ENCODE data around the gene GTPBP6.

Gene GTPBP6

DNA sequence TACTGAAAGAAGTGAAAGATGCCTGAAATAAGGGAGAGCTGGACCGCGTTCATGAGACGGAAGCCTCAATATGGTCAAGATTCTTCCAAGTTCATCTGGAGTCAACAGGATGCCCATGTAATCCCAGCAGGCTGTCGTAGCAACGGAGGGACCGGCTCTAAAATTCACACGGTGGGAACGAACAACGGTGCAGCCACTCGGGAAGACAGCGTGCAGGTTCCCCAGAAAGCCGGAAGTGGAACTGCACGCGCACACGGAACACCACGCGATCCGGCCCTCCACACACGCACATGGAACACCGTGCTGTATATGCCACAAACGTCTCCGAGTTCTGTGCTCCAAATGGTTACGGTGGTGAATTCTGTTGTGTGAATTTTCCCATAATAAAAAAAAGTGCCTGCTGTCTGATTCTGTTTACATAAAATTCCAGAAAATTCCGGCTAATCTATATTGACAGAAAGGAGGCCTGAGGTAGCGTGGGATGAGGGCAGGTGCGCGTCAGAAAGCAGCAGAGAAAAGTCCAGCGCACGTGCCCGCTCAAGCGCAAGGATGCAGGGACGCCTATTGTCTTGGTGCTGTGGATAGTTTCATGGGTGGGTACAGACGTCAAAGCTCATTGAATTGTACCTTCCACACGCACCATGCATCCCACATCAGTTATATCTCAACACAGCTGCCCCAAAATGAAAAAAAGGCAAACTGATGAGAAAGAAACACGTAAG, 36.9 kb upstream of the GTPBP6 start:
- no peak overlapping the region for H2BK12ac ChIP-seq (ENCODE audit: low read length)
- no peak overlapping the region for H3K4me2 ChIP-seq (ENCODE audit: low read length)
- no peak overlapping the region for H3K14ac ChIP-seq (ENCODE audit: low read length)
- no CpG with 5 or more reads among the region's 35 CpGs for WGBS (ENCODE audit: extremely low coverage, insufficient coverage, insufficient read length)
- no peak overlapping the region for H4K91ac ChIP-seq (ENCODE audit: low read depth, low read length)
- H3K27ac ChIP-seq (ENCODE audit: low read depth, low read length) = no peak overlapping the region
- no peak overlapping the region for H3K18ac ChIP-seq (ENCODE audit: low read length)
- H3K27me3 ChIP-seq (ENCODE audit: insufficient read depth, low read length) = no peaks in the 10 kb centered on the region
- no peak overlapping the region for H4K12ac ChIP-seq (ENCODE audit: low read depth, low read length)
- no peak overlapping the region for H3K4ac ChIP-seq (ENCODE audit: low read depth, low read length)
- peaks cover 18 to 19% of the 10 kb centered on the region in 2 experiments for H3K36me3 ChIP-seq (ENCODE audit: control insufficient read depth in 1 of 2, insufficient read depth in 2 of 2, low read length in 2 of 2)
- no peak overlapping the region for H2AK5ac ChIP-seq (ENCODE audit: low read length)
- no peak overlapping the region for H3K4me3 ChIP-seq (ENCODE audit: low read depth, low read length)
- no peak overlapping the region for H4K8ac ChIP-seq (ENCODE audit: low read depth, low read length)
- H3K9ac ChIP-seq (ENCODE audit: low read length) = no peak overlapping the region
- peaks cover under 1% of the 10 kb centered on the region for H3K9me3 ChIP-seq (ENCODE audit: insufficient read depth, low read depth, low read length)
- no peaks in the 10 kb centered on the region for H3K79me2 ChIP-seq (ENCODE audit: control insufficient read depth, insufficient read depth, low read length, poor library complexity)
- no peak overlapping the region for H2BK120ac ChIP-seq (ENCODE audit: insufficient read depth, low read length, poor library complexity)
- no peak overlapping the region for H3K23ac ChIP-seq (ENCODE audit: low read length)
- DNase-seq = no peak
- no peak overlapping the region for H2AFZ ChIP-seq (ENCODE audit: insufficient read depth, low read length, poor library complexity)
- H3K4me1 ChIP-seq (ENCODE audit: control insufficient read depth in 1 of 2, insufficient read depth in 2 of 2, low read length in 2 of 2) = no peaks in the 10 kb centered on the region
- no peak overlapping the region for H2BK5ac ChIP-seq (ENCODE audit: low read depth, low read length, poor library complexity)
- no peaks in the 10 kb centered on the region for H3K79me1 ChIP-seq (ENCODE audit: low read length)

DNA sequence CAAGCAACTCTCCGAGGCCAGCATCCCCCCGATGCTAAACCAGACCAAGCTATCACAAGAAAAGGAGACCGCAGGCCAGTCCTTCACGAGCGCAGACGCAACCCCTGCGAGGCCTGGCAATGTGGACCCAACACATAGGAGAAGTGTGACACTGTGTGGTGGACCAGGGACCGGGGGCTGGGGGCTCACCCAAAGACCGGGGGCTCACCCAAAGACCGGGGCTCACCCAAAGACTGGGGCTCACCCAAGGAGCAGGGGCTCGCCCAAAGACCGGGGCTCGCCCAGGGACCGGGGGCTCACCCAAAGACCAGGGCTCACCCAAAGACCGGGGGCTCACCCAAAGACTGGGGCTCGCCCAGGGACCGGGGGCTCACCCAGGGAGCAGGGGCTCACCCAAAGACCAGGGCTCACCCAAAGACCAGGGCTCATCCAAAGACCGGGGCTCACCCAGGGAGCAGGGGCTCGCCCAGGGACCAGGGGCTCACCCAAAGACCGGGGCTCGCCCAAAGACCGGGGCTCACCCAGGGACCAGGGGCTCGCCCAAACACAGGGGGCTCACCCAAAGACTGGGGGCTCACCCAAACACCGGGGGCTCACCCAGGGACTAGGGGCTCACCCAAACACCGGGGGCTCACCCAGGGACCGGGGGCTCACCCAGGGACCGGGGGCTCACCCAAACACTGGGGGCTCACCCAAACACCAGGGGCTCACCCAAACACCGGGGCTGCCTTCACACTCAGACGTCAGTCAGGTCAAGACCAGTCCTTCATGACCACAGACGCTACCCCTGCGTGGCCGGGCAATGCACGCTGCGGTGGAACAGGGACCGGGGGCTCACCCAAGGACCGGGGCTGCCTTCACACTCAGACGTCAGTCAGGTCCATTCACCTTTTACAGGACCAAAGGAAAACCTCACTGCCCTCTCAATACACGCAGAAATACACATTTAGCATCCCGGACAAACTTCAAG, 35.3 kb upstream of the GTPBP6 start:
- Histone ChIP-seq H3K23ac (ENCODE audit: low read length) (no peak overlapping the region), H2AFZ (ENCODE audit: insufficient read depth, low read length, poor library complexity) (no peak overlapping the region), H3K18ac (ENCODE audit: low read length) (no peak overlapping the region), H3K36me3 (ENCODE audit: control insufficient read depth in 1 of 2, insufficient read depth in 2 of 2, low read length in 2 of 2) (peaks cover 13 to 21% of the 10 kb centered on the region in 2 experiments), H3K4me3 (ENCODE audit: low read depth, low read length) (no peak overlapping the region), H3K27ac (ENCODE audit: low read depth, low read length) (no peak overlapping the region), H4K91ac (ENCODE audit: low read depth, low read length) (no peak overlapping the region), H2AK5ac (ENCODE audit: low read length) (no peak overlapping the region), H2BK5ac (ENCODE audit: low read depth, low read length, poor library complexity) (no peak overlapping the region), H3K9ac (ENCODE audit: low read length) (no peak overlapping the region), H3K4me1 (ENCODE audit: control insufficient read depth in 1 of 2, insufficient read depth in 2 of 2, low read length in 2 of 2) (peaks cover 4 to 5% of the 10 kb centered on the region in 2 experiments), H3K4ac (ENCODE audit: low read depth, low read length) (no peak overlapping the region), H3K9me3 (ENCODE audit: insufficient read depth, low read depth, low read length) (no peaks in the 10 kb centered on the region), H3K79me1 (ENCODE audit: low read length) (peaks cover 2% of the 10 kb centered on the region), H4K8ac (ENCODE audit: low read depth, low read length) (no peak overlapping the region), H3K27me3 (ENCODE audit: insufficient read depth, low read length) (no peaks in the 10 kb centered on the region), H4K12ac (ENCODE audit: low read depth, low read length) (no peak overlapping the region), H3K4me2 (ENCODE audit: low read length) (no peak overlapping the region), H2BK12ac (ENCODE audit: low read length) (no peak overlapping the region), H3K79me2 (ENCODE audit: control insufficient read depth, insufficient read depth, low read length, poor library complexity) (peaks cover 2% of the 10 kb centered on the region), H2BK120ac (ENCODE audit: insufficient read depth, low read length, poor library complexity) (no peak overlapping the region), H3K14ac (ENCODE audit: low read length) (no peak overlapping the region)
- DNase-seq = no peak
- WGBS (ENCODE audit: extremely low coverage, insufficient coverage, insufficient read length) = no CpG with 5 or more reads among the region's 39 CpGs

DNA sequence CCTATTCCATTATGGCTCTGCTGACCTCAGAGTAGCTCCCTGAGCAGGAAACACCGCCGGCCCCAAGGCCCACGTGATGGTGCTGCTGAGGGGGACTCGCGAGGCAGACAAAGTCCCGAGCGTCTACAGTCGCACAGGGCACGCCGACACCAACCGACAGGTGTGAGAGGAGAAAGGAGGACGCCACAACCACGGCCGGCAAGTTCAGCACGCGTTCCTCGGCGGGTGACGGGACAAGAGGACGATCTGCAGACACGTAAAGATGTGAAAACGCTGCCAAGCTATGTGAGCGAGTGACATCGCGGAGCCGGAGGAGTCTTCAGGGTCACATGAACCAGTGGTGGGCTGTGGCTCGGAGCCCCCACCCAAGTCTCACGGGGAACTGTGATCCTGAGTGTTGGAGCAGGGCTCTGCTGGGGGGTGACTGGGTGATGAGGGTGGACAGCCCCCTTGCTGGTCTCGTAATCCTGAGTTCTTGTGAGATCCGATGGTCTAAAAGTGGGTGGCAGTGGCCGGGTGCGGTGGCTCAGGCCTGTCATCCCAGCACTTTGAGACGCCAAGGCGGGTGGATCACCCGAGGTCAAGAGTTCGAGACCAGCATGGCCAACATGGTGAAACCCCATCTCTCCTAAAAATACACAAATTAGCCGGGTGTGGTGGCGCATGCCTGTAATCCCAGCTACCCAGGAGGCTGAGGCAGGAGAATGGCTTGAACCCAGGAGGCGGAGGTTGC, 34.2 kb upstream of the GTPBP6 start:
- Histone ChIP-seq H3K4ac (ENCODE audit: low read depth, low read length) (no peak overlapping the region), H3K79me1 (ENCODE audit: low read length) (peaks cover 2% of the 10 kb centered on the region), H2AK5ac (ENCODE audit: low read length) (no peak overlapping the region), H3K23ac (ENCODE audit: low read length) (no peak overlapping the region), H3K18ac (ENCODE audit: low read length) (no peak overlapping the region), H4K91ac (ENCODE audit: low read depth, low read length) (no peak overlapping the region), H2BK5ac (ENCODE audit: low read depth, low read length, poor library complexity) (no peak overlapping the region), H3K79me2 (ENCODE audit: control insufficient read depth, insufficient read depth, low read length, poor library complexity) (peaks cover 2% of the 10 kb centered on the region), H3K4me2 (ENCODE audit: low read length) (no peak overlapping the region), H3K27me3 (ENCODE audit: insufficient read depth, low read length) (no peaks in the 10 kb centered on the region), H4K12ac (ENCODE audit: low read depth, low read length) (peak overlapping the region; percentile 10), H3K9me3 (ENCODE audit: insufficient read depth, low read depth, low read length) (no peaks in the 10 kb centered on the region), H3K4me1 (ENCODE audit: control insufficient read depth in 1 of 2, insufficient read depth in 2 of 2, low read length in 2 of 2) (peaks cover 4 to 7% of the 10 kb centered on the region in 2 experiments), H3K9ac (ENCODE audit: low read length) (no peak overlapping the region), H2BK120ac (ENCODE audit: insufficient read depth, low read length, poor library complexity) (no peak overlapping the region), H2AFZ (ENCODE audit: insufficient read depth, low read length, poor library complexity) (no peak overlapping the region), H2BK12ac (ENCODE audit: low read length) (no peak overlapping the region), H3K36me3 (ENCODE audit: control insufficient read depth in 1 of 2, insufficient read depth in 2 of 2, low read length in 2 of 2) (peaks cover 9 to 16% of the 10 kb centered on the region in 2 experiments), H4K8ac (ENCODE audit: low read depth, low read length) (no peak overlapping the region), H3K4me3 (ENCODE audit: low read depth, low read length) (no peak overlapping the region), H3K14ac (ENCODE audit: low read length) (no peak overlapping the region), H3K27ac (ENCODE audit: low read depth, low read length) (no peak overlapping the region)
- no CpG with 5 or more reads among the region's 39 CpGs for WGBS (ENCODE audit: extremely low coverage, insufficient coverage, insufficient read length)
- no peak for DNase-seq

DNA sequence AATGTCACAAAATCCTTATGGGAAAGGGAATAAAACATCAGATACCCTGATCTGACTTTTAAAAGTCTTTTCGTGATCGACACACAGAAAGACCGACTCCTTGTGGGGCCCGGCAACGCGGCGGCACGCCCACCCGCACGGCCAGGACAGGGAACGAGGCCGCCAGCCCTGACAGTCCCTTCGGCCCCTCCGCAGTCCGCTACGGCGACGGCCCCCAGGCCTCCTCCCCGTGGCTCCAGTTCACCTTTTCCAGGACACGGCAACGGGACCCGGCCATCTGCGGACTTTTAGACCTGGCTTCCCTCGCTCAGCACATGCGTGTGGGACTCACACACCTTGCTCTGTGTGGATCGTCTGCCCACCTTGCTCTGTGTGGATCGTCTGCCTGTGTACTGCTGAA, 33.6 kb upstream of the GTPBP6 start:
- H3K79me2 ChIP-seq (ENCODE audit: control insufficient read depth, insufficient read depth, low read length, poor library complexity) = peaks cover 2% of the 10 kb centered on the region
- H3K14ac ChIP-seq (ENCODE audit: low read length) = no peak overlapping the region
- no peak overlapping the region for H4K12ac ChIP-seq (ENCODE audit: low read depth, low read length)
- H3K79me1 ChIP-seq (ENCODE audit: low read length) = peaks cover 2% of the 10 kb centered on the region
- H3K27ac ChIP-seq (ENCODE audit: low read depth, low read length) = no peak overlapping the region
- no peak overlapping the region for H2AK5ac ChIP-seq (ENCODE audit: low read length)
- no peak overlapping the region for H3K9ac ChIP-seq (ENCODE audit: low read length)
- no peak overlapping the region for H3K23ac ChIP-seq (ENCODE audit: low read length)
- no peak overlapping the region for H3K4me2 ChIP-seq (ENCODE audit: low read length)
- no peak for DNase-seq
- H3K4me1 ChIP-seq (ENCODE audit: control insufficient read depth in 1 of 2, insufficient read depth in 2 of 2, low read length in 2 of 2) = peaks cover 4 to 7% of the 10 kb centered on the region in 2 experiments
- no peak overlapping the region for H3K18ac ChIP-seq (ENCODE audit: low read length)
- H2BK5ac ChIP-seq (ENCODE audit: low read depth, low read length, poor library complexity) = no peak overlapping the region
- no peak overlapping the region for H3K4ac ChIP-seq (ENCODE audit: low read depth, low read length)
- no peaks in the 10 kb centered on the region for H3K9me3 ChIP-seq (ENCODE audit: insufficient read depth, low read depth, low read length)
- no peak overlapping the region for H2AFZ ChIP-seq (ENCODE audit: insufficient read depth, low read length, poor library complexity)
- H3K4me3 ChIP-seq (ENCODE audit: low read depth, low read length) = no peak overlapping the region
- H3K27me3 ChIP-seq (ENCODE audit: insufficient read depth, low read length) = no peaks in the 10 kb centered on the region
- no peak overlapping the region for H2BK12ac ChIP-seq (ENCODE audit: low read length)
- no peak overlapping the region for H4K91ac ChIP-seq (ENCODE audit: low read depth, low read length)
- H2BK120ac ChIP-seq (ENCODE audit: insufficient read depth, low read length, poor library complexity) = no peak overlapping the region
- H4K8ac ChIP-seq (ENCODE audit: low read depth, low read length) = no peak overlapping the region
- H3K36me3 ChIP-seq (ENCODE audit: control insufficient read depth in 1 of 2, insufficient read depth in 2 of 2, low read length in 2 of 2) = peaks cover 11 to 17% of the 10 kb centered on the region in 2 experiments
- no CpG with 5 or more reads among the region's 27 CpGs for WGBS (ENCODE audit: extremely low coverage, insufficient coverage, insufficient read length)
